ENCODE data around the gene ARHGEF26. TPM values are rescaled to one million over a fixed set of nuclear protein-coding genes. Genes with fewer than 3 reads are reported as not detected.

ARHGEF26 gene
- total and polyA plus RNA-seq, 2 experiments from 2014 or later: 9.4 to 16.9 TPM

- TF ChIP-seq REST (IDR thresholded peaks at IDR 0.05; ENCODE audit: unreplicated experiment) (no peak), STAT1 (IDR thresholded peaks at IDR 0.05; ENCODE audit: unreplicated experiment) (no peak), JUNB (IDR thresholded peaks at IDR 0.05; ENCODE audit: unreplicated experiment) (no peak), EZH2 (IDR thresholded peaks at IDR 0.05; ENCODE audit: low read depth, unreplicated experiment) (no peak)
These were observed 61.2 kb downstream of the ARHGEF26 start (continued) for GRCh38 chr3:154182322-154182922.

- Histone ChIP-seq H3F3A (replicated peaks; ENCODE audit: low read depth) (no peaks in the 10 kb centered on the region), H3K27me3 (ENCODE audit: insufficient read depth) (no peaks in the 10 kb centered on the region), H3K9me2 (ENCODE audit: insufficient read depth) (no peaks in the 10 kb centered on the region), H3K27ac (ENCODE audit: low read depth) (no peak overlapping the region), H3K36me3 (ENCODE audit: insufficient read depth) (no peaks in the 10 kb centered on the region), H4K20me1 (replicated peaks; ENCODE audit: insufficient read depth) (no peaks in the 10 kb centered on the region), H2AFZ (no peak overlapping the region), H3K4me2 (no peak overlapping the region), H3K4me3 (no peak overlapping the region), H3K4me1 (ENCODE audit: insufficient read depth) (no peaks in the 10 kb centered on the region), H3K79me2 (replicated peaks; ENCODE audit: insufficient read depth) (no peaks in the 10 kb centered on the region)
- ATAC-seq: no peak
- no peak for DNase-seq (ENCODE audit: low spot score)
- TF ChIP-seq JUNB (IDR thresholded peaks at IDR 0.05; ENCODE audit: unreplicated experiment) (no peak), EZH2phosphoT487 (IDR thresholded peaks at IDR 0.05; ENCODE audit: unreplicated experiment) (no peak), CTCF (conservative IDR thresholded peaks at IDR 0.05; ENCODE audit: low read depth in 2 of 2) (no peak), STAT1 (IDR thresholded peaks at IDR 0.05; ENCODE audit: unreplicated experiment) (no peak), ZNF114 (CRISPR knock-in tag; IDR thresholded peaks at IDR 0.05) (no peak), NANOG (IDR thresholded peaks at IDR 0.05; ENCODE audit: borderline replicate concordance) (no peak)
- Mint-ChIP-seq H3K4me1 (peaks cover 9% of the 10 kb centered on the region; the same call in 2 of the 3 replicates), H3K27ac (no peak overlapping the region), H3K4me3 (no peak overlapping the region), H3K36me3 (ENCODE audit: low read depth) (no peaks in the 10 kb centered on the region; the same call in 2 of the 3 replicates), H3K27me3 (ENCODE audit: insufficient read depth, low read depth, poor library complexity) (peaks cover 2% of the 10 kb centered on the region), H3K9me3 (no peaks in the 10 kb centered on the region)
These were observed 61.8 kb downstream of the ARHGEF26 start for GRCh38 chr3:154182975-154183374.

Data from GM23338 (cell line).